NCI-H128 (cell line): ENCODE results near the gene SF3A1.

Experiments
- DNase-seq: peaks from one replicate; lab custom pipeline; 2025; ENCODE audit not compliant: unreplicated experiment; lab: John Stamatoyannopoulos, UW

The SF3A1 gene

GRCh38 chr22:30325065-30325720 lies 31.5 kb downstream of the SF3A1 start:
- DNase-seq: no peak

- no peak for DNase-seq
These were observed 32.5 kb downstream of the SF3A1 start for GRCh38 chr22:30324014-30324730.

GRCh38 chr22:30323246-30323645 lies 33.4 kb downstream of the SF3A1 start:
- no peak for DNase-seq

- no peak for DNase-seq
These were observed 35.2 kb downstream of the SF3A1 start for GRCh38 chr22:30321461-30321860.

- no peak for DNase-seq
These were observed 36.6 kb downstream of the SF3A1 start for GRCh38 chr22:30320021-30320556.

GRCh38 chr22:30318799-30319419 lies 37.8 kb downstream of the SF3A1 start:
- no peak for DNase-seq

- DNase-seq: no peak
These were observed 38.9 kb downstream of the SF3A1 start for GRCh38 chr22:30317778-30318177.

GRCh38 chr22:30315962-30316576 lies 40.6 kb downstream of the SF3A1 start:
- no peak for DNase-seq

GRCh38 chr22:30314915-30315314 lies 41.8 kb downstream of the SF3A1 start:
- DNase-seq: no peak

GRCh38 chr22:30313527-30314363 lies 42.9 kb downstream of the SF3A1 start:
- no peak for DNase-seq

- no peak for DNase-seq
These were observed 44.6 kb downstream of the SF3A1 start for GRCh38 chr22:30312053-30312452.

- DNase-seq: no peak
These were observed 45.6 kb downstream of the SF3A1 start for GRCh38 chr22:30310881-30311771.

- no peak for DNase-seq
These were observed 46.5 kb downstream of the SF3A1 start for GRCh38 chr22:30309951-30310741.

- no peak for DNase-seq
These were observed 48.0 kb downstream of the SF3A1 start for GRCh38 chr22:30308518-30309230.

GRCh38 chr22:30308093-30308492 lies 48.6 kb downstream of the SF3A1 start:
- DNase-seq: no peak

- DNase-seq: no peak
These were observed 49.6 kb downstream of the SF3A1 start for GRCh38 chr22:30307041-30307574.

GRCh38 chr22:30306627-30307011 lies 50.1 kb downstream of the SF3A1 start:
- DNase-seq: no peak
